GM21447 (cell line): ENCODE results near the gene ADPRS.

Experiments used
- ATAC-seq: cut with Tn5 transposase; IDR thresholded peaks from one replicate; pipeline ENCODE4 v1.9.1; 2021; ENCODE audit not compliant: unreplicated experiment

The ADPRS gene

DNA sequence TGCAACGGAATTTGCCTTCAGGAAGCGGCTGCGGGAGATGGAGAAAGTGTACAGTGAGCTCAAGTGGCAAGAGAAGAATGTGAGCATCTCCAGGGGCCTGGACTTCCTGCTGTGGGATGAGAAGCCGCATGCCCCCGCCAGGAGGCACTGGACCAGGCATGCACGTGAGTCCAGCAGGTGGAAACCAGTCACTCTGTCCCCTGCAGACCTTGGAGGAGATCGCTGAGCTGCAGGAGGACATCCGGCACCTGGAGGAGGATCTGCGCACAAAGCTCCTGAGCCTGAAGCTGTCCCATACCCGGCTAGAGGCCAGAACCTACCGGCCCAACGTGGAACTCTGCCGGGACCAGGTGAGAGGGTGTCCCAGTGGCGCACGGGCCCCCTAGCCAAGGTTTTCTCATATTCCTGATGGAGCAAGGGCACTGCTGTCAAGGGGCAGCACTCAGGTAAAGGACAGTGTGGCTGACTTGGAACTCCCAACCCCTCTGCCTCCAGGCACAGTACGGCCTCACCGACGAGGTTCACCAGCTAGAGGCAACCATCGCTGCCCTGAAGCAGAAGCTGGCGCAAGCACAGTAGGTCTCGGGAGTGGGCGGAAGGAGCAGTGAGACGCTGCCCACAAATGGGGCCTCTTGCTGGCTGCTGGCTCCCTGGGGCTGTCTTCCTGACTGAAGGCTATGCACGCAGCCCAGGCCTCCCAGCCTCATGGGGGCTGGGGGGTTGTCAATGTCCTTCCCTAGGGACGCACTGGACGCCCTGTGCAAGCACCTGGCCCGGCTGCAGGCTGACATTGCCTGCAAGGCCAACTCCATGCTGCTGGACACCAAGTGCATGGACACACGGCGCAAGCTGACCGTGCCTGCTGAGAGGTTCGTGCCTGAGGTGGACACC lies 1.2 kb upstream of the ADPRS start:
- no peak for ATAC-seq

DNA sequence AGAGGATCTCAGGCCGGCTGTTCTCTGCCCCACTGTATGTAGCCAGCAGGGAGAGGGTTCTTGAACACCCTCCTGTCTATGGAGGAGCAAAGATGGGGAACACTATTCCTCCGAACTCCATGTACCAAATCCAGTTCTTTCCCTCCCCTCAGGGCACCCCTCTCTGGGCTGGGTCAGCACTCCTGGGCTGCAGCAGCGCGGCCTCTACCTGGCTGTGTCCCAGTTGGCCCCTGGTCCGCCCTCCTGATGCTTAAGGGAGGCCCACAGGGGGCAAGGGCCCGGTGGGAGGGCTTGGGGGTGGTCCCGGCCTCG lies 471 bp upstream of the ADPRS start:
- ATAC-seq: no peak

DNA sequence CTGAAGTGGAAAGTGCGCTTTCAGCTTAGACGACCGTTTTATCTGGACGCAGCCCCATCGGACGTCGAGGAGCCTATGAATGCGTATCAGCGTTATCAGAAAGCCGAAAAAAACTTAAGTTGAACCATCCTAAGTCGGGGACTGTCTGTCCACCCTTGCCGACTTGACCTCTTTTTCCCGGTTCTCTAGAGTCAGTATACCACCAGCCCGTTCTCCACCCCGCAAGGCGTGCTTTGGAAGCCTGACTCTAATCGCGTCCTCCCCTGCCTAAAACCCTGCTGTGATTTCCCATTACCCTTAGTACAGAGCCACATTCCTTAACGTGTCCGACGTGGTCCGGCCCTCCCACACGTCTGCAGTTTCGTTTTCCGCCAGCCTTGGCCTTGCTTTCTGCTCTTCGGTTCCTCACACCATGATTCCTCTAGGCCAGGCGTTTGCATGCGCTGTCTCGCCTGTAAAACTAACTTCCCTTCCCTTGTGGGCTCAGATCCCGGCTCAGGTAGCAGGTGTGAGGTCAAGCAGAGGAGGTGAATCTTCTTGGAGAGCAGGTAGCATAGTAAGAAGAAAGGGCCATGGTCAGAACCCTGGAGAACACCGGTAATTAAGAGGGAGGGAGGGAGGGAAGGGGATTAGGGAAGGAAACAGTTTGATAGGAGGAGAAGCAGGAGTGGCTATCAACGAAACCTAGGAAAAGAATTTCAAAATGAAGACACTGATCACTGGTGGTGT lies 865 bp downstream of the ADPRS start:
- no peak for ATAC-seq

GRCh38 chr1:36091141-36091540 lies 2.4 kb downstream of the ADPRS start:
- ATAC-seq: no peak

DNA sequence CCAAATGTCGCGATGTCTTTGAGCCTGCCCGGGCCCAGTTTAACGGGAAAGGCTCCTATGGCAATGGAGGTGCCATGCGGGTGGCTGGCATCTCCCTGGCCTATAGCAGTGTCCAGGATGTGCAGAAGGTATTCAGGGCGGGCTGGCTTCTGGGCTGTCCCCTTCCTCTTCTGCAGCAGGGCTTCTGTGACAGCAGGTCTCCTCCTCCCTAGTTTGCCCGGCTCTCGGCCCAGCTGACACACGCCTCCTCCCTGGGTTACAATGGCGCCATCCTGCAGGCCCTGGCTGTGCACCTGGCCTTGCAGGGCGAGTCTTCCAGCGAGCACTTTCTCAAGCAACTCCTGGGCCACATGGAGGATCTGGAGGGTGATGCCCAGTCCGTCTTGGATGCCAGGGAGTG lies 3.0 kb downstream of the ADPRS start:
- ATAC-seq: no peak

DNA sequence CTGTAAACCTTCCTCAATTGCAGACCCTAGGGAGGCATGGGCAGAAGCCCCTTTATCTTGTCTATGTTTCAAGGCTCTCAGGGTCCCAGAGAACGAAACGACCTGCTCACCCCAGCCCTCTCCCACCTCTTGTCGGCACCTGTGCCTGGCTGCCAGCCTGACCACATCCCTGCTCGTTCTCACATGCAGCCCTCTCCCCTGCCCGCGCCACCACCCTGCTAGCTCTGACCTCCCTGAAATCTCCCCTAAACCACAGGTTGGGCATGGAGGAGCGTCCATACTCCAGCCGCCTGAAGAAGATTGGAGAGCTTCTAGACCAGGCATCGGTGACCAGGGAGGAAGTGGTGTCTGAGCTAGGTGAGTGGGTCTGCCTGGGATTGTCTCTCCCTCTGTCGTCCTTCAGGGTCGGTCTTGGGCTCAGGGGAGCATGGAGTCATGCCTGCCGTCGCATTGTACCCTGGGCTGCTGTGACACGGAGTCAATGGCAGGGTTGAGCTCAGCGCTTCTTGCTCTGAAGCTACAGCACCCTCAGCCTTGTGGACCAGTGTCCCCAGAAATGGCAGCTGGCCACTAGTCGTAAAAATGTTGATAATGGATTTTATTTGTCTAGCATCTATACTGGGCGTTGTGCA lies 3.6 kb downstream of the ADPRS start:
- ATAC-seq: no peak

- ATAC-seq: no peak
Measured at GRCh38 chr1:36092798-36093185, 4.1 kb downstream of the ADPRS start.

DNA sequence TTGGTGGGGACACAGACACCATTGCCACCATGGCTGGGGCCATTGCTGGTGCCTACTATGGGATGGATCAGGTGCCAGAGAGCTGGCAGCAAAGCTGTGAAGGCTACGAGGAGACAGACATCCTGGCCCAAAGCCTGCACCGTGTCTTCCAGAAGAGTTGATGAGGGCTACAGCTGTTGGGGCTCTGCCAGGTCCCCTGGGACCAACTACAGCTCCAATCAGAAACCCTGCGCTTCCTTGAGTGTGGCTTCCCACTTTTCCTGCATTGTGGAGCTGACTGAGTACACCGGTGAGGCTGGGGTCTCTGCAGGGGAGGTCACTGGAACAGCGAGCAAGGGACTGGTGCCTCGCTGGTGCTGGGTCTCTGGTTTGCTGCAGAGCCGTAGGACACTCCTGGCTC lies 4.5 kb downstream of the ADPRS start:
- no peak for ATAC-seq

GRCh38 chr1:36093929-36094328 lies 5.2 kb downstream of the ADPRS start:
- ATAC-seq: no peak

DNA sequence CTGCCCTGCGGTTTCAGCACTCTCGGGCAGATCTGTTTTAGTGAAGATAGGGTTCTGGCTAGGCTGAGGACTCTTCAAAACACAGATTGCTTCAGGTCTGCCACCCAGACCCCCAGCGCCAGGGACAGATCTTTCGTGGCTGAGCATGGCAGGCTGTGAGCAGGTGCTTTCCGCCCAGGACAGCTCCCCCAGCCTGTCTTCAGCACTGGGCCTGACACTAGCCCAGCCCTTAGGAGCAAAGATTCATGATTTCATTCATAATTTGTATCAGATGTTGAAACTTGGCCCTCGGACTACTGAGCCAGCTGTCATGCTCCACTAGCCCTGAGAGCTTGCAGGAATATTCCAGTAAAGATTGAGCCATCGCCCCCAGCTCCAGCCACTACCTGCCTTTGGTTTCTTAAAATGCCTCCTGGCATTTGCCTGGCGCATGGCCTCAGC lies 5.9 kb downstream of the ADPRS start:
- ATAC-seq: no peak

- no peak for ATAC-seq
Measured at GRCh38 chr1:36095760-36096405, 7.2 kb downstream of the ADPRS start.

GRCh38 chr1:36096500-36097432 lies 8.1 kb downstream of the ADPRS start:
- no peak for ATAC-seq

DNA sequence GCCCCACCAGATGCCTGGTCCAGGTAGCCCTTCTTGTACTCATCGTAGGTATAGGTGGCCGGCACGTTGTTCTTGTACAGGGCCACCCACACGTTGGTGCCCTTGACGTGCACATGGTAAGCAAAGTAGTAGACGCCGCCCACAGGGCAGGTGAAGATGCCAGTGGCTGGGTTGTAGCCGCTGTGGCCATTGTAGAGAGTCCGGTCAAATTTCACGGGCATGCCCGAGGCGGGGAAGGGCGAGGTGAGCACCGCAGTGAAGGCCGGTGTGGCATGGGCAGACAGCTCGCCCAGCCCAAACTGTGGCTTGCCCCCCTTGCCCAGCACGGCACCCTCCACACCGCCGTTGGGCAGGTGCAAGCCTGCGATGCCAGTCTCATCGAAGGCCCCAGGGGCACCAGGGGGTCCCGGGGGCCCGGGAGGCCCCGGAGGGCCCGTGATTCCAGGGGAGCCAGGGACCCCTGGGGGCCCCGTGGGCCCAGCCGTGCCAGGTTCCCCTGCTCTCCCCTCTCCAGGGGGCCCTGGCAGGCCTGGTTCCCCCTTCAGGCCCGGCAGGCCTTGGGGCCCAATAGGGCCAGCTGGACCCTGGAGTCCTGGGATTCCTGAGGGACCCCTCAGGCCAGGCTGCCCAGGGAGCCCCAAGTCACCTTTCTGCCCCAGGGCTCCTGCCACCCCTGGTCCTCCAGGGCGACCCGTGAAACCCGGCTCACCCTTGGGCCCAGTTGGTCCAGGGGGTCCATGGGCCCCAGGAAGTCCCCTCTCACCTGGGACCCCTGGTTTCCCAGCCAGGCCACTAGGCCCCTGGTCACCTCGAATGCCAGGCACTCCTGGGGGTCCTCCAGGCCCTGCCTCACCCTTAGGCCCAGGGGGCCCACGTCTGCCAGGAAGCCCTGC lies 9.2 kb downstream of the ADPRS start:
- ATAC-seq: no peak

GRCh38 chr1:36098650-36099365 lies 10.1 kb downstream of the ADPRS start:
- no peak for ATAC-seq

- ATAC-seq: no peak
Measured at GRCh38 chr1:36099681-36100341, 11.1 kb downstream of the ADPRS start.

- ATAC-seq: no peak
Measured at GRCh38 chr1:36100376-36100775, 11.7 kb downstream of the ADPRS start.

- ATAC-seq: no peak
Measured at GRCh38 chr1:36101546-36101945, 12.9 kb downstream of the ADPRS start.

GRCh38 chr1:36106269-36106668 lies 17.6 kb downstream of the ADPRS start:
- no peak for ATAC-seq
